Right lobe of liver (tissue), 6 donors: ENCODE data around the gene IGF2BP1. TPM values are rescaled to one million over a fixed set of nuclear protein-coding genes. Genes with fewer than 3 reads are reported as not detected.
"Not testable (repeated sequence)": the region's sequence is repeated elsewhere in the genome, so short reads cannot be mapped to it uniquely, and the experiment has no call there.

ENCODE experiments used
- ATAC-seq, 4 donors: fragments of 200-7000 bp; cut with Tn5 transposase; one replicate each; pipeline ENCODE4 v1.9.1; 2020; ENCODE audit warnings: mild to moderate bottlenecking in 4 of 4, moderate library complexity in 4 of 4
- DNase-seq, 3 donors: peaks; one replicate each; pipeline ENCODE4 v3.0.0-alpha.2; 2020
- H3K27ac ChIP-seq, 3 donors: fragments of 200-600 bp; one replicate each; pipeline ENCODE4 v1.8.0; 2022
- H3K27me3 ChIP-seq, 2 donors: fragments of 200-600 bp; one replicate each; pipeline ENCODE4 v1.8.0; 2022
- H3K36me3 ChIP-seq, 4 donors: fragments of 200-600 bp; sonication (generic) in 1 of 4; one replicate each; pipeline versions ENCODE4 v1.5.1 to v1.8.0; 2017 to 2022; ENCODE audit warnings: control low read depth in 1 of 4
- H3K4me1 ChIP-seq, 4 donors: fragments of 200-600 bp; sonication (generic) in 1 of 4; one replicate each; pipeline versions ENCODE4 v1.5.1 to v1.8.0; 2017 to 2022; ENCODE audit warnings: control low read depth in 1 of 4
- H3K4me3 ChIP-seq, 3 donors: fragments of 200-600 bp; one replicate each; pipeline ENCODE4 v1.8.0; 2022
- H3K9me3 ChIP-seq, 4 donors: fragments of 200-600 bp; sonication (generic) in 1 of 4; one replicate each; pipeline versions ENCODE4 v1.5.1 to v1.8.0; 2017 to 2022; ENCODE audit warnings: control low read depth in 1 of 4
- POLR2A ChIP-seq: fragments of 450-650 bp; IDR thresholded peaks from one replicate; pipeline ENCODE4 v1.6.1; 2017; ENCODE audit warnings: antibody characterized with exemption, mild to moderate bottlenecking
- WGBS: methylation state at CpG from one replicate; pipeline ENCODE4 v1.1.6; 2018; ENCODE audit warnings: low coverage, low lambda C conversion rate; ENCODE audit not compliant: insufficient coverage; ENCODE audit errors: missing lambda C conversion rate; 5-methylcytosine and 5-hydroxymethylcytosine counted together
- intact Hi-C, 2 donors: fragments of 100-400 bp; cut with DNase I; formaldehyde crosslinking; loops; one replicate each; pipeline versions ENCODE4 v1.11.2 to v1.14.1; 2022
- total RNA-seq, 6 experiments: library from RNA; depleted of rRNA in 2 of 6; stranded (reverse); fragments of >200 nt in 2 of 6; fragmentation: NEBNext Ultra II Directional in 3 of 6; extraction: Animal tissue kit (Norgen Biotek cat#: 25700) in 3 of 6; gene quantifications; one replicate each; pipeline versions ENCODE4 v1.1.0 to v1.2.4, GENCODE V29; 2016 to 2023
- TF ChIP-seq, protein P1 (sequence below), 4 donors: fragments of 200-600 bp in 3 of 4; fragments of 450-650 bp in 1 of 4; IDR thresholded peaks; one replicate each; pipeline versions ENCODE4 v1.5.1 to v1.8.0; 2016 to 2022; ENCODE audit warnings: antibody characterized with exemption in 4 of 4, mild to moderate bottlenecking in 2 of 4
- donor health status: DM: no; HTN: yes; CAD: no.
- donor health status: DM: no; HTN: no; CAD: no.
- donor health status: DM: no; HTN: no; CAD: no.
- donor health status: DM: no; HTN: yes; CAD: no.
- donor health status: DM: no; HTN: yes; CAD: no.

The IGF2BP1 gene
- total RNA-seq, 6 experiments from 2014 or later, result 0.56 TPM; not detected in 5

- intact Hi-C loops, result no loop called here
- Histone ChIP-seq H3K27ac (no peak overlapping the region), H3K4me1 (peaks cover 0 to 5% (median 0%) of the 10 kb centered on the region in 4 donors), H3K9me3 (no peaks in the 10 kb centered on the region), H3K4me3 (no peak overlapping the region), H3K27me3 (no peaks in the 10 kb centered on the region), H3K36me3 (no peaks in the 10 kb centered on the region)
- TF ChIP-seq, protein P1, sequence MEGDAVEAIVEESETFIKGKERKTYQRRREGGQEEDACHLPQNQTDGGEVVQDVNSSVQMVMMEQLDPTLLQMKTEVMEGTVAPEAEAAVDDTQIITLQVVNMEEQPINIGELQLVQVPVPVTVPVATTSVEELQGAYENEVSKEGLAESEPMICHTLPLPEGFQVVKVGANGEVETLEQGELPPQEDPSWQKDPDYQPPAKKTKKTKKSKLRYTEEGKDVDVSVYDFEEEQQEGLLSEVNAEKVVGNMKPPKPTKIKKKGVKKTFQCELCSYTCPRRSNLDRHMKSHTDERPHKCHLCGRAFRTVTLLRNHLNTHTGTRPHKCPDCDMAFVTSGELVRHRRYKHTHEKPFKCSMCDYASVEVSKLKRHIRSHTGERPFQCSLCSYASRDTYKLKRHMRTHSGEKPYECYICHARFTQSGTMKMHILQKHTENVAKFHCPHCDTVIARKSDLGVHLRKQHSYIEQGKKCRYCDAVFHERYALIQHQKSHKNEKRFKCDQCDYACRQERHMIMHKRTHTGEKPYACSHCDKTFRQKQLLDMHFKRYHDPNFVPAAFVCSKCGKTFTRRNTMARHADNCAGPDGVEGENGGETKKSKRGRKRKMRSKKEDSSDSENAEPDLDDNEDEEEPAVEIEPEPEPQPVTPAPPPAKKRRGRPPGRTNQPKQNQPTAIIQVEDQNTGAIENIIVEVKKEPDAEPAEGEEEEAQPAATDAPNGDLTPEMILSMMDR (IDR thresholded peaks at IDR 0.05), result no peak
- TF ChIP-seq POLR2A, result no peak
- ATAC-seq (no peak), DNase-seq (no peak)
- WGBS, result 63% methylated on average over 7 of the region's 7 CpGs
Observed at GRCh38 chr17:49076573-49077384, 79.6 kb downstream of the IGF2BP1 start.

GRCh38 chr17:49078248-49078647, 81.1 kb downstream of the IGF2BP1 start:
- Histone ChIP-seq H3K36me3 (no peaks in the 10 kb centered on the region), H3K4me3 (no peak overlapping the region), H3K4me1 (peaks cover 0 to 5% (median 0%) of the 10 kb centered on the region in 4 donors), H3K9me3 (no peaks in the 10 kb centered on the region), H3K27me3 (no peaks in the 10 kb centered on the region), H3K27ac (no peak overlapping the region)
- DNase-seq, result no peak
- ATAC-seq, result no peak
- TF ChIP-seq, protein P1 (IDR thresholded peaks at IDR 0.05), result no peak
- no peak for TF ChIP-seq POLR2A
- intact Hi-C loops, result no loop called here
- 72% methylated on average over 7 of the region's 7 CpGs for WGBS

DNA sequence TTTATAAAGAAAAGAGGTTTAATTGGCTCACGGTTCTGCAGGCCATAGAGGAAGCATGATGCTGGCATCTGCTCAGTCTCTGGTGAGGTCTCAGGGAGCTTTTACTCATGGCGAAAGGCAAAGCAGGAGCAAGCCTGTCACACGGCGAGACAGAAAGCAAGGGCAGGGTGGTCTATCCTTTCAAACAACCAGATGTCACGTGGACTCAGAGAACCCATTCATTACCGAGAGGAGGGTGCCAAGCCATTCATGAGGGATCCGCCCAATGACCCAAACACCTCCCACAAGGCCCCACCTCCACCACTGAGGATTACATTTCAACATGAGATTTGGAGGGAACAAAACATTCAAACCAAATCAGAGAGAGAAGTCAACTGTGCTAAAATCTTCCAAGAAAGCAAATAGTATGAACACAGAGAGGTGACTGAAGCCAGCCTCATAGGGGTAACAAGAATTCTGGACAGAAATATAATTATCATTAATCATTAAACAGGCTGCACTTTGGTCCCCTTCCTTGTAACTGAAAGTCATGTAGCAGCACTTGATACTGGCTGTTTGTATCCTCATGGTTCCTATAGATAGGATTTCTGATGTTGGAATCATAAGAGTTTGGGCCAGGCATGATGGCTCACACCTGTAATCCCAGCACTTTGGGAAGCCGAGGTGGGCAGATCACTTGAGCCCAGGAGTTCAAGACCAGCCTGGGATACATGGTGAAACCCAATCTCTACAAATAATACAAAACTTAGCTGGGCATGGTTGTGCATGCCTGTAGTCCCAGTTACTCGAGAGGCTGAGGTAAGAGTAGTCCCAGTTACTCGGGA, 82.9 kb downstream of the IGF2BP1 start:
- WGBS, result 60% methylated on average over 5 of the region's 10 CpGs
- Histone ChIP-seq H3K36me3 (no peaks in the 10 kb centered on the region), H3K4me1 (peaks cover 0 to 5% (median 0%) of the 10 kb centered on the region in 4 donors), H3K4me3 (no peak overlapping the region), H3K9me3 (no peaks in the 10 kb centered on the region), H3K27ac (no peak overlapping the region), H3K27me3 (no peaks in the 10 kb centered on the region)
- no peak for TF ChIP-seq POLR2A
- TF ChIP-seq, protein P1 (IDR thresholded peaks at IDR 0.05), result no peak
- intact Hi-C loops, result no loop called here
- DNase-seq (no peak), ATAC-seq (peak; percentile 49 to 85 (median 62))

- 78% methylated on average over 5 of the region's 5 CpGs for WGBS
- intact Hi-C loops, result no loop called here
Observed at GRCh38 chr17:49082231-49082630, 85.0 kb downstream of the IGF2BP1 start.

GRCh38 chr17:49085046-49085445, 87.9 kb downstream of the IGF2BP1 start:
- H3K9me3 ChIP-seq, DNase-seq, H3K36me3 ChIP-seq, intact Hi-C loops, H3K27me3 ChIP-seq, H3K27ac ChIP-seq, H3K4me3 ChIP-seq, ATAC-seq: not testable (repeated sequence)
- H3K4me1 ChIP-seq, result peaks cover 0 to 15% (median 0%) of the 10 kb centered on the region in 4 donors
- WGBS, result 80% methylated on average over 2 of the region's 2 CpGs

More at GRCh38 chr17:49082231-49082630, 85.0 kb downstream of the IGF2BP1 start:
- no peak for DNase-seq
- no peak overlapping the region for H3K27ac ChIP-seq
- no peak for ATAC-seq
- TF ChIP-seq, protein P1 (IDR thresholded peaks at IDR 0.05), result no peak
- no peak for TF ChIP-seq POLR2A
- H3K4me1 ChIP-seq, result peaks cover 0 to 15% (median 0%) of the 10 kb centered on the region in 4 donors
- H3K4me3 ChIP-seq, result no peak overlapping the region
- H3K9me3 ChIP-seq, result no peaks in the 10 kb centered on the region
- no peaks in the 10 kb centered on the region for H3K27me3 ChIP-seq
- H3K36me3 ChIP-seq, result no peaks in the 10 kb centered on the region
